GM12878 (cell line): ENCODE data around the gene CCDC88C.

Experiments used
- CEBPB ChIP-seq, 2 experiments: fragments of 150-350 bp in 1 of 2; IDR thresholded peaks; 2 replicates each; pipeline ENCODE4 v1.6.1; 2012 to 2014; ENCODE audit warnings: low read depth in 2 of 2, low read length in 2 of 2, borderline replicate concordance in 1 of 2, inconsistent platforms in 1 of 2
- ESRRA ChIP-seq: IDR thresholded peaks from 2 replicates; pipeline ENCODE4 v1.6.1; 2012; ENCODE audit warnings: mild to moderate bottlenecking, low read length, improper control_type of control experiment
- FOS ChIP-seq: IDR thresholded peaks from 3 replicates; pipeline ENCODE4 v1.6.1; 2011; ENCODE audit warnings: borderline replicate concordance; ENCODE audit not compliant: insufficient read length; ENCODE audit errors: extremely low read depth
- NFYB ChIP-seq: IDR thresholded peaks from 2 replicates; pipeline ENCODE4 v1.6.1; 2011; ENCODE audit warnings: low read depth, mild to moderate bottlenecking, low read length, improper control_type of control experiment, moderate library complexity; ENCODE audit not compliant: insufficient read depth
- POLR2AphosphoS5 ChIP-seq: IDR thresholded peaks from 2 replicates; pipeline ENCODE4 v1.6.1; 2011; ENCODE audit warnings: mild to moderate bottlenecking, low read length, inconsistent platforms
- SIX5 ChIP-seq: IDR thresholded peaks from 2 replicates; pipeline ENCODE4 v1.6.1; 2011; ENCODE audit warnings: mild to moderate bottlenecking, low read depth, low read length, moderate library complexity; ENCODE audit not compliant: severe bottlenecking
- SMARCA5 ChIP-seq: fragments of 450-650 bp; IDR thresholded peaks from 2 replicates; pipeline ENCODE4 v1.6.1; 2017; ENCODE audit warnings: mild to moderate bottlenecking
- TAF1 ChIP-seq: IDR thresholded peaks from 2 replicates; pipeline ENCODE4 v1.6.1; 2011; ENCODE audit warnings: mild to moderate bottlenecking, low read depth, low read length, borderline replicate concordance
- ZZZ3 ChIP-seq: IDR thresholded peaks from 2 replicates; pipeline ENCODE4 v1.6.1; 2011; ENCODE audit warnings: low read depth; ENCODE audit not compliant: control insufficient read depth, insufficient read length
- TF ChIP-seq, protein P1 (sequence below), 3 experiments: IDR thresholded peaks in 2 of 3; conservative IDR thresholded peaks in 1 of 3; 2 replicates each; pipeline ENCODE4 v1.5.1; 2011; ENCODE audit warnings: low read depth in 3 of 3, low read length in 3 of 3, mild to moderate bottlenecking in 3 of 3, control low read depth in 2 of 3, moderate library complexity in 2 of 3, inconsistent platforms in 1 of 3, mixed read lengths in 1 of 3; ENCODE audit not compliant: control insufficient read depth in 2 of 3, insufficient read depth in 1 of 3; ENCODE audit errors: extremely low read depth in 1 of 3
- TF ChIP-seq, protein P2 (sequence below): fragments of 450-650 bp; IDR thresholded peaks from 2 replicates; pipeline ENCODE4 v1.6.1; 2017; ENCODE audit warnings: mild to moderate bottlenecking
- TF ChIP-seq, protein P3 (sequence below): fragments of 450-650 bp; IDR thresholded peaks from 2 replicates; pipeline ENCODE4 v1.6.1; 2016; ENCODE audit warnings: mild to moderate bottlenecking

DNA sequence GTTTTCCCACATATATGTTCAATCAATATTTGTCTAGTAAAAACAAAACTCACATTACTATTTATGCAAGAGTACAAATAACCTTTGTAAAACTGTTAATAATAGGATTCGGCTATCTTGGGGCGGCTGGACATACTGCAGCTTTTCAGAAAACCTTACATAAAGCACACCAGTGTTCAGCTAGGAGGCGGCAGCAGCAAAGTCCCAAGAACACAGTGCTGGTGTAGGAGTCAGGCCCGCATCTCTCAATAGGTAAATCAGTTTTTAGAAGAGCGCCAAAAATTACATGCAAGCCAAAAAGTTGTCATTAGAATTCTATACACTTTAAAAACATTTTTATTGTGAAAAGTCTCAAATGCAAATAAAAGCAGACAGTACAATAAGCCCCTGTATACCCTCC, 37.5 kb downstream of the CCDC88C start:
- TF ChIP-seq, protein P1, sequence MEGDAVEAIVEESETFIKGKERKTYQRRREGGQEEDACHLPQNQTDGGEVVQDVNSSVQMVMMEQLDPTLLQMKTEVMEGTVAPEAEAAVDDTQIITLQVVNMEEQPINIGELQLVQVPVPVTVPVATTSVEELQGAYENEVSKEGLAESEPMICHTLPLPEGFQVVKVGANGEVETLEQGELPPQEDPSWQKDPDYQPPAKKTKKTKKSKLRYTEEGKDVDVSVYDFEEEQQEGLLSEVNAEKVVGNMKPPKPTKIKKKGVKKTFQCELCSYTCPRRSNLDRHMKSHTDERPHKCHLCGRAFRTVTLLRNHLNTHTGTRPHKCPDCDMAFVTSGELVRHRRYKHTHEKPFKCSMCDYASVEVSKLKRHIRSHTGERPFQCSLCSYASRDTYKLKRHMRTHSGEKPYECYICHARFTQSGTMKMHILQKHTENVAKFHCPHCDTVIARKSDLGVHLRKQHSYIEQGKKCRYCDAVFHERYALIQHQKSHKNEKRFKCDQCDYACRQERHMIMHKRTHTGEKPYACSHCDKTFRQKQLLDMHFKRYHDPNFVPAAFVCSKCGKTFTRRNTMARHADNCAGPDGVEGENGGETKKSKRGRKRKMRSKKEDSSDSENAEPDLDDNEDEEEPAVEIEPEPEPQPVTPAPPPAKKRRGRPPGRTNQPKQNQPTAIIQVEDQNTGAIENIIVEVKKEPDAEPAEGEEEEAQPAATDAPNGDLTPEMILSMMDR (IDR thresholded peaks at IDR 0.05 in 2 of 3, conservative IDR thresholded peaks at IDR 0.05 in 1 of 3; ENCODE audit: control insufficient read depth in 2 of 3, extremely low read depth in 1 of 3, insufficient read depth in 1 of 3, low read depth in 3 of 3, low read length in 3 of 3), result no peak
- TF ChIP-seq, protein P2, sequence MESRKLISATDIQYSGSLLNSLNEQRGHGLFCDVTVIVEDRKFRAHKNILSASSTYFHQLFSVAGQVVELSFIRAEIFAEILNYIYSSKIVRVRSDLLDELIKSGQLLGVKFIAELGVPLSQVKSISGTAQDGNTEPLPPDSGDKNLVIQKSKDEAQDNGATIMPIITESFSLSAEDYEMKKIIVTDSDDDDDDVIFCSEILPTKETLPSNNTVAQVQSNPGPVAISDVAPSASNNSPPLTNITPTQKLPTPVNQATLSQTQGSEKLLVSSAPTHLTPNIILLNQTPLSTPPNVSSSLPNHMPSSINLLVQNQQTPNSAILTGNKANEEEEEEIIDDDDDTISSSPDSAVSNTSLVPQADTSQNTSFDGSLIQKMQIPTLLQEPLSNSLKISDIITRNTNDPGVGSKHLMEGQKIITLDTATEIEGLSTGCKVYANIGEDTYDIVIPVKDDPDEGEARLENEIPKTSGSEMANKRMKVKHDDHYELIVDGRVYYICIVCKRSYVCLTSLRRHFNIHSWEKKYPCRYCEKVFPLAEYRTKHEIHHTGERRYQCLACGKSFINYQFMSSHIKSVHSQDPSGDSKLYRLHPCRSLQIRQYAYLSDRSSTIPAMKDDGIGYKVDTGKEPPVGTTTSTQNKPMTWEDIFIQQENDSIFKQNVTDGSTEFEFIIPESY, result no peak
- TF ChIP-seq SIX5, result no peak
- TF ChIP-seq CEBPB (IDR thresholded peaks at IDR 0.05; ENCODE audit: borderline replicate concordance in 1 of 2, low read depth in 2 of 2, low read length in 2 of 2), result no peak
- no peak for TF ChIP-seq POLR2AphosphoS5
- no peak for TF ChIP-seq TAF1
- TF ChIP-seq, protein P3, sequence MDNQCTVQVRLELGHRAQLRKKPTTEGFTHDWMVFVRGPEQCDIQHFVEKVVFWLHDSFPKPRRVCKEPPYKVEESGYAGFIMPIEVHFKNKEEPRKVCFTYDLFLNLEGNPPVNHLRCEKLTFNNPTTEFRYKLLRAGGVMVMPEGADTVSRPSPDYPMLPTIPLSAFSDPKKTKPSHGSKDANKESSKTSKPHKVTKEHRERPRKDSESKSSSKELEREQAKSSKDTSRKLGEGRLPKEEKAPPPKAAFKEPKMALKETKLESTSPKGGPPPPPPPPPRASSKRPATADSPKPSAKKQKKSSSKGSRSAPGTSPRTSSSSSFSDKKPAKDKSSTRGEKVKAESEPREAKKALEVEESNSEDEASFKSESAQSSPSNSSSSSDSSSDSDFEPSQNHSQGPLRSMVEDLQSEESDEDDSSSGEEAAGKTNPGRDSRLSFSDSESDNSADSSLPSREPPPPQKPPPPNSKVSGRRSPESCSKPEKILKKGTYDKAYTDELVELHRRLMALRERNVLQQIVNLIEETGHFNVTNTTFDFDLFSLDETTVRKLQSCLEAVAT, result no peak
- TF ChIP-seq ZZZ3, result no peak
- no peak for TF ChIP-seq FOS
- TF ChIP-seq SMARCA5, result no peak
- no peak for TF ChIP-seq NFYB
- no peak for TF ChIP-seq ESRRA
